ENCODE results near the gene NRAP.

DNA sequence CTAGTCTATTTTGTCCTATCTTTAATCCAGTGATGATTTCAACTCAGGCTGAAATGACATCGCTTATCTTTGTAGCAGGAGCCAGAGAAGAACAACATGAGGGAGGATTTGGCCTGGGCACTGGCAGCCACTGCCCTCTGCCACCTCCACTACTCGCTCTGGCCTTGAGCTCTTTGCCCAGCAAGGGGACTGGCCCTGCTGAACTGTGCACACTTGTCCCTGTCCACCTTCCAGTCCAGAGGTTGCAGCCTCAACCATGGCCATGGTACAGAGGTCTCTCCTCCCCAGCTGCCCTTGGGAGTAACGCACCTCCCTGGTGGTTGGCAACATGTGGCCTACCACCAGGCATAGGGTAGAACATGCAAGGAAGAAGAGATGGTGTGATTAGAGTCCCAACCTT lies 102.6 kb downstream of the NRAP start:
- TF ChIP-seq POLR2A (IDR thresholded peaks at IDR 0.05), result no peak
- TF ChIP-seq CTCF (IDR thresholded peaks at IDR 0.05), result no peak
